Esophagus (tissue), 2 donors: ENCODE results near the gene ATP8B1. TPM values are rescaled to one million over a fixed set of nuclear protein-coding genes. Genes with fewer than 3 reads are reported as not detected.

Experiments
- H3K27ac ChIP-seq, 2 donors: one replicate each; pipeline ENCODE4 v1.5.1; 2013; ENCODE audit warnings: low read depth in 2 of 2, mild to moderate bottlenecking in 2 of 2, inconsistent platforms in 1 of 2, low read length in 1 of 2, moderate library complexity in 1 of 2
- H3K27me3 ChIP-seq, 2 donors: one replicate each; pipeline ENCODE4 v1.6.1; 2013; ENCODE audit warnings: low read length in 2 of 2, control low read depth in 1 of 2, mild to moderate bottlenecking in 1 of 2; ENCODE audit not compliant: insufficient read depth in 2 of 2, control insufficient read depth in 1 of 2
- H3K36me3 ChIP-seq, 2 donors: one replicate each; pipeline ENCODE4 v1.6.1; 2013; ENCODE audit warnings: low read length in 1 of 2; ENCODE audit not compliant: control insufficient read depth in 2 of 2, insufficient read depth in 2 of 2
- H3K4me1 ChIP-seq, 2 donors: one replicate each; pipeline ENCODE4 v1.6.1; 2013; ENCODE audit warnings: low read length in 1 of 2; ENCODE audit not compliant: control insufficient read depth in 2 of 2, insufficient read depth in 2 of 2
- H3K4me3 ChIP-seq, 2 donors: one replicate each; pipeline ENCODE4 v1.5.1; 2013; ENCODE audit warnings: low read length in 2 of 2, mild to moderate bottlenecking in 2 of 2, low read depth in 1 of 2, moderate library complexity in 1 of 2
- H3K9me3 ChIP-seq, 2 donors: one replicate each; pipeline ENCODE4 v1.6.1; 2013; ENCODE audit warnings: mild to moderate bottlenecking in 2 of 2, low read depth in 1 of 2, low read length in 1 of 2, moderate library complexity in 1 of 2; ENCODE audit not compliant: control insufficient read depth in 2 of 2, insufficient read depth in 1 of 2
- WGBS, 2 donors: extraction: QIAGEN DNeasy Blood & Tissue Kit; methylation state at CpG; one replicate each; pipeline ENCODE4 v1.1.7; 2013; 5-methylcytosine and 5-hydroxymethylcytosine counted together
- polyA plus RNA-seq, 2 donors: library from polyadenylated mRNA; stranded (reverse); fragments of 200-250 nt; gene quantifications; one replicate each; pipeline ENCODE4 v1.2.3, GENCODE V29; 2013
- donor health status: healthy with polysubstance abuse.
- donor health status: Bipolar disorder and iron deficiency.

Gene ATP8B1
- polyA plus RNA-seq, 2 donors: 8.0 to 12.9 TPM

- no peak overlapping the region for H3K27ac ChIP-seq
- H3K4me3 ChIP-seq: no peak overlapping the region
- H3K36me3 ChIP-seq: no peaks in the 10 kb centered on the region
- WGBS, 2 donors: 81 to 84% methylated on average over 5 of the region's 5 CpGs
- H3K4me1 ChIP-seq: no peaks in the 10 kb centered on the region
- no peaks in the 10 kb centered on the region for H3K27me3 ChIP-seq
- no peaks in the 10 kb centered on the region for H3K9me3 ChIP-seq
Measured at GRCh38 chr18:57627488-57627887, 175.6 kb downstream of the ATP8B1 start.

GRCh38 chr18:57624988-57625387 is 178.1 kb downstream of the ATP8B1 start:
- Histone ChIP-seq H3K4me1 (no peaks in the 10 kb centered on the region), H3K9me3 (no peaks in the 10 kb centered on the region), H3K36me3 (no peaks in the 10 kb centered on the region), H3K27ac (no peak overlapping the region), H3K4me3 (no peak overlapping the region), H3K27me3 (no peaks in the 10 kb centered on the region)
- WGBS, 2 donors: 74% methylated on average over 4 of the region's 4 CpGs

DNA sequence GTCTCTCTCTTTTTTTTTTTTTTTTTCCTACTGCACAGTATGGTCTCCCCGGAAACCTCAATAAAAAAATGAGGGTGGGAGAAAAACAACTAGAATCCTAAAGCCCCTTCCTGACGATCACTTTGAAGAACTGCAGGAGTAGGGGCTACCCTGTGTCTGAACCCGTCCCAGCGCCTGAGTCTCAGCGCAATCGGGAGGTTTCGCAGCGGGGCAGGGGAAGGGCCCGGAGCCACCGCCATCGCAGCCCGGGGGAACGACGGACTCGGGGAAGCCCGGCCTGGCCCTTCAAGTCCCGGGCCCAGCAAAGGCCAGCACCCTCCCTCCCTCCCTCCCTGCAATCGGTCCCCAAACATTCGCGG is 181.9 kb downstream of the ATP8B1 start:
- no peaks in the 10 kb centered on the region for H3K27me3 ChIP-seq
- H3K4me1 ChIP-seq: no peaks in the 10 kb centered on the region
- no peaks in the 10 kb centered on the region for H3K9me3 ChIP-seq
- peak overlapping the region; percentile 86 to 94 for H3K27ac ChIP-seq
- H3K36me3 ChIP-seq: peaks cover 0 to 2% of the 10 kb centered on the region in 2 donors
- H3K4me3 ChIP-seq: peak overlapping the region; percentile 84 to 87
- 0 to 7% methylated on average over 17 to 20 of the region's 20 CpGs for WGBS, 2 donors

DNA sequence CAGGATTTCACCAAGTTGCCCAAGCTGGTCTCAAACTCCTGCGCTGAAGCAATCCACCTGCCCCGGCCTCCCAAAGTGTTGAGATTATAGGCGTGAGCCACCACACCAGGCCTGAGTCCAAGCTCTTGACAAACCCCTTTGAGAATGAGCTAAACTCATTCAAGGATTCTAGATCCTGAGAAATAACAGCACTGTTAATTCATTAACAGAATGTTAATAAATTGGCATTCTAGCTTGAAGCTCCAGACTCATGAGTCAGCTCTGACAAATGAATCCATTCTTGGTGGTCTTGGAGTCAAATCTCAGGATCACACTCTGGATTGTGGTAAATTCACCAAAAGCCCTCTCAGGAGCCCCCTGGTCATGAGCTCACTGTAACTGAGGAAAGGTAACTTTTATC is 183.2 kb downstream of the ATP8B1 start:
- H3K27ac ChIP-seq: no peak overlapping the region
- H3K27me3 ChIP-seq: no peaks in the 10 kb centered on the region
- H3K36me3 ChIP-seq: peaks cover under 1 to 2% of the 10 kb centered on the region in 2 donors
- no peaks in the 10 kb centered on the region for H3K4me1 ChIP-seq
- H3K4me3 ChIP-seq: no peak overlapping the region
- WGBS, 2 donors: 94 to 95% methylated on average over 3 of the region's 3 CpGs
- H3K9me3 ChIP-seq: no peaks in the 10 kb centered on the region

GRCh38 chr18:57618910-57619309 is 184.2 kb downstream of the ATP8B1 start:
- H3K27me3 ChIP-seq: no peaks in the 10 kb centered on the region
- no peaks in the 10 kb centered on the region for H3K9me3 ChIP-seq
- H3K27ac ChIP-seq: no peak overlapping the region
- H3K4me3 ChIP-seq: no peak overlapping the region
- H3K36me3 ChIP-seq: peaks cover 2 to 3% of the 10 kb centered on the region in 2 donors
- WGBS, 2 donors: 85 to 92% methylated on average over 3 of the region's 3 CpGs
- no peaks in the 10 kb centered on the region for H3K4me1 ChIP-seq

DNA sequence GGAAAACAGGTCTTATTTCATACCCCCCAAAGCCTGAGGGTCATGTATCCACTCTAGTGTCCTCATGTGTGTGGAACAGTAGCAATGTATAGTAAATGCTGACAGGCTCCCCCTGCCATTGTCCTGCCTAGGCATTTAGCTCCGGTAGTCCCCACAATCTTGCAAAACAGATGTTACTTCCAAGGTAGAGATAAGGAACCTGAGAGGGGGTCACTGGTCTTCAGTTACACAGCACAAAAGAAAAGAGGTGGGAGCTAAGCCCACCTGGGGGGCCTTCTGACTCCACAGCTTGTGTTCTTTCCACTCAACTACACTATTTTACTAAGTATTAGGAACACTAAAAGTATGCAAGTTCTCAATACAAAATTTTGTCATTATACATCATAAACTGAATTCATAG is 199.2 kb downstream of the ATP8B1 start:
- Histone ChIP-seq H3K4me3 (no peak overlapping the region), H3K9me3 (no peaks in the 10 kb centered on the region), H3K36me3 (peaks cover 7 to 28% of the 10 kb centered on the region in 2 donors), H3K4me1 (no peaks in the 10 kb centered on the region), H3K27me3 (no peaks in the 10 kb centered on the region), H3K27ac (no peak overlapping the region)
- WGBS, 2 donors: 65 to 89% methylated on average over 1 of the region's 1 CpG

Other genes with a start within 250 kb of the ATP8B1 start
- gene FECH, start 216.6 kb downstream of the ATP8B1 start, polyA plus RNA-seq: 1 to 10 TPM; 3.4 to 9.2 TPM
- 10 to 100 TPM; 65.3 to 74.8 TPM for gene NARS1, start 181.5 kb downstream of the ATP8B1 start, polyA plus RNA-seq
- gene NEDD4L, start 240.9 kb upstream of the ATP8B1 start, polyA plus RNA-seq: 10 to 100 TPM; 10.8 to 14.1 TPM